ENCODE results near the gene GNB1.
"Not testable (repeated sequence)": the region's sequence is repeated elsewhere in the genome, so short reads cannot be mapped to it uniquely, and the experiment has no call there.

Gene GNB1

GRCh38 chr1:1859970-1860697, 30.8 kb downstream of the GNB1 start:
- not testable (repeated sequence) for DNase-seq (ENCODE audit: low read depth in 3 of 3)

- DNase-seq (ENCODE audit: low read depth in 3 of 3), result no peak
Observed at GRCh38 chr1:1858382-1859086, 32.4 kb downstream of the GNB1 start.

GRCh38 chr1:1857096-1857703, 33.7 kb downstream of the GNB1 start:
- no peak for DNase-seq (ENCODE audit: low read depth in 3 of 3)

- not testable (repeated sequence) for DNase-seq (ENCODE audit: low read depth in 3 of 3)
Observed at GRCh38 chr1:1856161-1856560, 34.7 kb downstream of the GNB1 start.

- no peak for DNase-seq (ENCODE audit: low read depth in 3 of 3)
Observed at GRCh38 chr1:1853593-1854257, 37.2 kb downstream of the GNB1 start.

GRCh38 chr1:1852619-1853414, 38.1 kb downstream of the GNB1 start:
- no peak for DNase-seq (ENCODE audit: low read depth in 3 of 3)

GRCh38 chr1:1847890-1848289, 43.0 kb downstream of the GNB1 start:
- DNase-seq (ENCODE audit: low read depth in 3 of 3), result no peak

- no peak for DNase-seq (ENCODE audit: low read depth in 3 of 3)
Observed at GRCh38 chr1:1847061-1847850, 43.6 kb downstream of the GNB1 start.

- no peak for DNase-seq (ENCODE audit: low read depth in 3 of 3)
Observed at GRCh38 chr1:1846386-1846918, 44.4 kb downstream of the GNB1 start.

- no peak for DNase-seq (ENCODE audit: low read depth in 3 of 3)
Observed at GRCh38 chr1:1842360-1843146, 48.3 kb downstream of the GNB1 start.

GRCh38 chr1:1841575-1841995, 49.3 kb downstream of the GNB1 start:
- DNase-seq (ENCODE audit: low read depth in 3 of 3), result no peak

- no peak for DNase-seq (ENCODE audit: low read depth in 3 of 3)
Observed at GRCh38 chr1:1839311-1839965, 51.4 kb downstream of the GNB1 start.

GRCh38 chr1:1836119-1836518, 54.8 kb downstream of the GNB1 start:
- DNase-seq (ENCODE audit: low read depth in 3 of 3), result no peak

GRCh38 chr1:1835546-1835945, 55.3 kb downstream of the GNB1 start:
- DNase-seq (ENCODE audit: low read depth in 3 of 3), result no peak

- DNase-seq (ENCODE audit: low read depth in 3 of 3), result no peak
Observed at GRCh38 chr1:1833916-1834325, 57.0 kb downstream of the GNB1 start.

GRCh38 chr1:1833456-1833855, 57.4 kb downstream of the GNB1 start:
- no peak for DNase-seq (ENCODE audit: low read depth in 3 of 3)

GRCh38 chr1:1832820-1833219, 58.1 kb downstream of the GNB1 start:
- DNase-seq (ENCODE audit: low read depth in 3 of 3), result no peak

- DNase-seq (ENCODE audit: low read depth in 3 of 3), result no peak
Observed at GRCh38 chr1:1832166-1832565, 58.7 kb downstream of the GNB1 start.
